Erythroblast (primary cell): ENCODE results near the gene CCL28.

Experiments used
- GATA1 ChIP-seq: IDR thresholded peaks from 2 replicates; pipeline ENCODE4 v1.6.1; 2011; ENCODE audit warnings: low read depth, mild to moderate bottlenecking, control low read depth, low read length, moderate library complexity
- POLR2A ChIP-seq: IDR thresholded peaks from 2 replicates; pipeline ENCODE4 v1.6.1; 2011; ENCODE audit warnings: mild to moderate bottlenecking, low read length

- no peak for TF ChIP-seq POLR2A
- no peak for TF ChIP-seq GATA1
These were observed 48.9 kb upstream of the CCL28 start for GRCh38 chr5:43461066-43461465.
